Sigmoid colon (tissue), 4 donors: ENCODE results near the gene GJD2.

Experiments
- EP300 ChIP-seq, 4 donors: sonication (generic); formaldehyde crosslinking; IDR thresholded peaks; one replicate each; pipeline ENCODE4 v1.6.1; 2017; ENCODE audit warnings: antibody characterized with exemption in 4 of 4
- POLR2A ChIP-seq, 2 donors: fragments of 450-650 bp; IDR thresholded peaks; one replicate each; pipeline ENCODE4 v1.6.1; 2016; ENCODE audit warnings: antibody characterized with exemption in 2 of 2, mild to moderate bottlenecking in 2 of 2, moderate library complexity in 2 of 2
- POLR2AphosphoS5 ChIP-seq, 4 donors: sonication (generic); formaldehyde crosslinking; IDR thresholded peaks; one replicate each; pipeline ENCODE4 v1.6.1; 2017; ENCODE audit warnings: antibody characterized with exemption in 4 of 4
- TF ChIP-seq, protein P1 (sequence below), 4 experiments: fragments of 450-650 bp in 3 of 4; fragments of 200-600 bp in 1 of 4; IDR thresholded peaks; one replicate each; pipeline ENCODE4 v1.5.1; 2016 to 2019; ENCODE audit warnings: antibody characterized with exemption in 4 of 4, mild to moderate bottlenecking in 3 of 4, moderate library complexity in 2 of 4

DNA sequence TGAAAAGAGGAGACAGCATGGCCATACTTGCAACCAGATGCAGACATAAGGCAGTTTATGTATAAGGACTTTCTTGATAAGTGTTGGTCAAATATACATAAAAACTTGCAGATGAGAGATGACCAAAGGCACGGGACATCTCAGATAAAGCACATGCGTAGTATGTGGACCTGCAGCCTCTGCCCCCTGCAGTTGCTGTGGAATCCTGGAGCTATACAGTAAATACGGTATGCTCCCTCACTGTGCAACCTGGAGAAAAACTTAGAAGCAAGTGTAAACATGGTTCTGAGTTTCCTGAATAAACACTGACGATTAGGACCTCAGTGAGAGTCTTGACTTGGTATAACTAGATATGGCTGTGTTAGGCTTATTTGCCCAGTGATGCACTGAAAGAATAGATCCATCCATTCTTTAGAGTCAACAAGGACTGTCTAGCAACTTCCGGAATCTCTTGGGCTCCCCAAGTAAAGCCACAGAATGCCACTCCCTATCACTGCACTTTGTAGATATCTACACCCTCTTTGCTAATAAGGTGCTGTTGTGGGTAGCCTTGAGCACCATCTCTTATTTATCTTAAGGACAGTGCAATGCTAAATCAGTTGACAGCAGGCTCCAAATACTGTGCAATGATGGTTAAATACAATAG is 40.2 kb downstream of the GJD2 start:
- TF ChIP-seq, protein P1, sequence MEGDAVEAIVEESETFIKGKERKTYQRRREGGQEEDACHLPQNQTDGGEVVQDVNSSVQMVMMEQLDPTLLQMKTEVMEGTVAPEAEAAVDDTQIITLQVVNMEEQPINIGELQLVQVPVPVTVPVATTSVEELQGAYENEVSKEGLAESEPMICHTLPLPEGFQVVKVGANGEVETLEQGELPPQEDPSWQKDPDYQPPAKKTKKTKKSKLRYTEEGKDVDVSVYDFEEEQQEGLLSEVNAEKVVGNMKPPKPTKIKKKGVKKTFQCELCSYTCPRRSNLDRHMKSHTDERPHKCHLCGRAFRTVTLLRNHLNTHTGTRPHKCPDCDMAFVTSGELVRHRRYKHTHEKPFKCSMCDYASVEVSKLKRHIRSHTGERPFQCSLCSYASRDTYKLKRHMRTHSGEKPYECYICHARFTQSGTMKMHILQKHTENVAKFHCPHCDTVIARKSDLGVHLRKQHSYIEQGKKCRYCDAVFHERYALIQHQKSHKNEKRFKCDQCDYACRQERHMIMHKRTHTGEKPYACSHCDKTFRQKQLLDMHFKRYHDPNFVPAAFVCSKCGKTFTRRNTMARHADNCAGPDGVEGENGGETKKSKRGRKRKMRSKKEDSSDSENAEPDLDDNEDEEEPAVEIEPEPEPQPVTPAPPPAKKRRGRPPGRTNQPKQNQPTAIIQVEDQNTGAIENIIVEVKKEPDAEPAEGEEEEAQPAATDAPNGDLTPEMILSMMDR (IDR thresholded peaks at IDR 0.05): no peak
- no peak for TF ChIP-seq POLR2A (IDR thresholded peaks at IDR 0.05)
- TF ChIP-seq POLR2AphosphoS5 (IDR thresholded peaks at IDR 0.05): no peak
- no peak for TF ChIP-seq EP300 (IDR thresholded peaks at IDR 0.05)
